PC-3 (cell line): Measurements from ENCODE around the gene GLO1. TPM values are rescaled to one million over a fixed set of nuclear protein-coding genes. Genes with fewer than 3 reads are reported as not detected.

Experiments used
- ATAC-seq: fragments of 200-7000 bp; cut with Tn5 transposase; 2 replicates; pipeline ENCODE4 v1.9.1; 2020; ENCODE audit warnings: mild to moderate bottlenecking, moderate library complexity
- BruUV-seq: library from RNA; stranded (reverse); fragments of 400-500 nt; replicated peaks from 2 replicates; lab custom pipeline; 2021; lab: Mats Ljungman, UMichigan
- CTCF ChIA-PET: fragments of 300-600 bp; sonication (Branson Sonifier 250); formaldehyde crosslinking; loops from one replicate; lab custom pipeline; 2022; ENCODE audit warnings: antibody characterized with exemption; lab: Charles Lee
- POLR2A ChIA-PET: fragments of 300-600 bp; sonication (Branson Sonifier 250); formaldehyde crosslinking; loops from one replicate; lab custom pipeline; 2022; ENCODE audit warnings: antibody characterized with exemption; ENCODE audit not compliant: unreplicated experiment; lab: Charles Lee
- DNase-seq: peaks from one replicate; pipeline ENCODE4 v3.0.0-alpha.2; 2015
- H2AFZ ChIP-seq: fragments of 300-600 bp; sonication (generic); 2 replicates; pipeline ENCODE4 v1.6.0; 2016; ENCODE audit warnings: antibody characterized with exemption, low read length
- H3F3A ChIP-seq: fragments of 300-600 bp; sonication (generic); one replicate; pipeline ENCODE4 v1.6.0; 2017; ENCODE audit warnings: antibody characterized with exemption, low read length, control low read depth, mild to moderate bottlenecking; ENCODE audit not compliant: unreplicated experiment
- H3K27ac ChIP-seq: fragments of 300-600 bp; sonication (generic); 2 replicates; pipeline ENCODE4 v1.5.1; 2016; ENCODE audit warnings: mild to moderate bottlenecking, low read length
- H3K27me3 ChIP-seq: fragments of 300-600 bp; sonication (generic); 2 replicates; pipeline ENCODE4 v1.6.1; 2016; ENCODE audit warnings: low read length, mixed read lengths
- H3K36me3 ChIP-seq: fragments of 300-600 bp; sonication (generic); 2 replicates; pipeline ENCODE4 v1.6.1; 2016; ENCODE audit warnings: low read depth, mixed run types, low read length, mixed read lengths
- H3K4me1 ChIP-seq: fragments of 300-600 bp; sonication (generic); 2 replicates; pipeline ENCODE4 v1.5.1; 2016; ENCODE audit warnings: low read length; ENCODE audit not compliant: insufficient read depth
- H3K4me2 ChIP-seq: fragments of 300-600 bp; sonication (generic); 2 replicates; pipeline ENCODE4 v1.6.0; 2016; ENCODE audit warnings: low read length
- H3K4me3 ChIP-seq: fragments of 300-600 bp; sonication (generic); 2 replicates; pipeline ENCODE4 v1.5.1; 2016; ENCODE audit warnings: mild to moderate bottlenecking, low read length, mixed read lengths
- H3K79me2 ChIP-seq: fragments of 300-600 bp; sonication (generic); 2 replicates; pipeline ENCODE4 v1.6.1; 2017; ENCODE audit warnings: low read length, mixed read lengths
- H3K9ac ChIP-seq: fragments of 300-600 bp; sonication (generic); 2 replicates; pipeline ENCODE4 v1.6.0; 2016; ENCODE audit warnings: mild to moderate bottlenecking, low read length
- H3K9me2 ChIP-seq: fragments of 300-600 bp; sonication (generic); replicated peaks from 2 replicates; pipeline ENCODE4 v1.6.1; 2016; ENCODE audit warnings: mixed run types, low read length, mixed read lengths
- H3K9me3 ChIP-seq: fragments of 300-600 bp; sonication (generic); 2 replicates; pipeline ENCODE4 v1.6.1; 2016; ENCODE audit warnings: low read length, mixed read lengths
- H4K20me1 ChIP-seq: fragments of 300-600 bp; sonication (generic); 2 replicates; pipeline ENCODE4 v1.6.1; 2016; ENCODE audit warnings: low read length, mixed read lengths
- EZH2 ChIP-seq: fragments of 300-600 bp; sonication (generic); IDR thresholded peaks from one replicate; pipeline ENCODE4 v1.6.1; 2017; ENCODE audit warnings: antibody characterized with exemption, mild to moderate bottlenecking, low read length; ENCODE audit not compliant: unreplicated experiment
- EZH2phosphoT487 ChIP-seq: fragments of 300-600 bp; sonication (generic); IDR thresholded peaks from 2 replicates; pipeline ENCODE4 v1.6.1; 2018; ENCODE audit warnings: mild to moderate bottlenecking, antibody characterized with exemption, low read length, borderline replicate concordance
- intact Hi-C: fragments of 100-400 bp; cut with micrococcal nuclease; formaldehyde crosslinking; loops from 2 replicates; pipeline ENCODE4 v1.9.0; 2023
- total RNA-seq: library from RNA; depleted of rRNA; stranded (reverse); fragments of >200 nt; gene quantifications from 2 replicates; pipeline ENCODE4 v1.2.3, GENCODE V29; 2014
- TF ChIP-seq, protein P1 (sequence below): fragments of 300-600 bp; sonication (generic); conservative IDR thresholded peaks from 2 replicates; pipeline ENCODE4 v1.5.1; 2017; ENCODE audit warnings: antibody characterized with exemption, low read depth, mild to moderate bottlenecking, low read length

GLO1 gene
- total RNA-seq, 1 experiment from 2014 or later: 233 TPM

DNA sequence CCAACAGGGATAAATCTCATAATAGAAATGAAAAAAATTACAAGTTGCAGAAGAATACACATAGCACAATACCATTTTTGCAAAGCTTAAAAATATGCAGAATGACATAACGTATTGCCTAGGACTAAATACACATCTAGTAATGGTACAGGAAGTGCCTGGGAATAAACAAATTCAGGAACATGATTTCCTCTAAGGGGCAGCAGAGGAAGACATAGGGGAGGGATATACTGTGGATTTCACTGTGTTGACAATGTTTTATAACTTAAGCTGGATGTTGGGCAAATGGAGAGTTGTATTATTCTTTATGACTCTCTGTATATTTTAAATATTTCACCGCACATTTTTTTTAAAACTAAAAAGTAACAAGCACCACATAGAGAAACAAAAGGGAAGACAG, 5.6 kb upstream of the GLO1 start:
- peak; percentile 55 for ATAC-seq
- Histone ChIP-seq H3K36me3 (no peaks in the 10 kb centered on the region), H2AFZ (no peak overlapping the region), H3K9me3 (no peaks in the 10 kb centered on the region), H3K9ac (no peak overlapping the region), H3K27me3 (no peaks in the 10 kb centered on the region), H3K79me2 (no peaks in the 10 kb centered on the region), H3K27ac (no peak overlapping the region), H3K4me3 (no peak overlapping the region), H3K4me1 (peaks cover 5% of the 10 kb centered on the region; the same call in 1 of the 2 replicates), H4K20me1 (no peaks in the 10 kb centered on the region), H3K4me2 (no peak overlapping the region), H3K9me2 (no peaks in the 10 kb centered on the region), H3F3A (no peaks in the 10 kb centered on the region)
- intact Hi-C loops: no loop called here
- no TSS peak for BruUV-seq
- DNase-seq: no peak
- TF ChIP-seq, protein P1, sequence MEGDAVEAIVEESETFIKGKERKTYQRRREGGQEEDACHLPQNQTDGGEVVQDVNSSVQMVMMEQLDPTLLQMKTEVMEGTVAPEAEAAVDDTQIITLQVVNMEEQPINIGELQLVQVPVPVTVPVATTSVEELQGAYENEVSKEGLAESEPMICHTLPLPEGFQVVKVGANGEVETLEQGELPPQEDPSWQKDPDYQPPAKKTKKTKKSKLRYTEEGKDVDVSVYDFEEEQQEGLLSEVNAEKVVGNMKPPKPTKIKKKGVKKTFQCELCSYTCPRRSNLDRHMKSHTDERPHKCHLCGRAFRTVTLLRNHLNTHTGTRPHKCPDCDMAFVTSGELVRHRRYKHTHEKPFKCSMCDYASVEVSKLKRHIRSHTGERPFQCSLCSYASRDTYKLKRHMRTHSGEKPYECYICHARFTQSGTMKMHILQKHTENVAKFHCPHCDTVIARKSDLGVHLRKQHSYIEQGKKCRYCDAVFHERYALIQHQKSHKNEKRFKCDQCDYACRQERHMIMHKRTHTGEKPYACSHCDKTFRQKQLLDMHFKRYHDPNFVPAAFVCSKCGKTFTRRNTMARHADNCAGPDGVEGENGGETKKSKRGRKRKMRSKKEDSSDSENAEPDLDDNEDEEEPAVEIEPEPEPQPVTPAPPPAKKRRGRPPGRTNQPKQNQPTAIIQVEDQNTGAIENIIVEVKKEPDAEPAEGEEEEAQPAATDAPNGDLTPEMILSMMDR: no peak
- TF ChIP-seq EZH2phosphoT487 (no peak), EZH2 (no peak)
- CTCF ChIA-PET: no interaction called here
- POLR2A ChIA-PET: no interaction called here

DNA sequence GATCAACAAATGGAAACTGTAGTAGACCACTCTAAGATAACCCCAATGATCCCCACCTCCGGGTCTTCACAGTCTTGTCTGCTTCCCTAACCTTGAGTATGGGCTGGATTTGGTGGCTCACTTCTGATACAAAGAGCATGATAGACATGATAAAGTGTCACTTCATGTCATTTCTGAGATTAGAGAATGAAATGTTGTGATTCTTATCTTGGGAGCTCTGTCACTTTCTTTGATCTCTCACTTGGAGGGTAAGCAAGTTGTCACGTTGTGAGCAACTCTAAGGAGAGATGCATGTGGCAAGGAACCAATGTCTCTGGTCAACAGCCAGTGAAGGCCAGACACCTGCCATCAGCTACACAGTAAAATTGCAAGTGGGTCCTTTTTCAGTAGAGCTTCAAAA, 3.0 kb upstream of the GLO1 start:
- H3K27me3 ChIP-seq: no peaks in the 10 kb centered on the region
- no peak overlapping the region for H3K9ac ChIP-seq
- no peak overlapping the region for H3K4me2 ChIP-seq
- intact Hi-C loops: no loop called here
- CTCF ChIA-PET: no interaction called here
- H3K9me2 ChIP-seq: no peaks in the 10 kb centered on the region
- H3K36me3 ChIP-seq: peaks cover 7% of the 10 kb centered on the region; the same call in 1 of the 2 replicates
- no TSS peak for BruUV-seq
- DNase-seq (no peak), ATAC-seq (no peak)
- H3F3A ChIP-seq: no peaks in the 10 kb centered on the region
- H3K27ac ChIP-seq: no peak overlapping the region
- H3K4me3 ChIP-seq: no peak overlapping the region
- no peak overlapping the region for H2AFZ ChIP-seq
- H3K79me2 ChIP-seq: peaks cover 20% of the 10 kb centered on the region
- H3K4me1 ChIP-seq: no peaks in the 10 kb centered on the region; the same call in 1 of the 2 replicates
- TF ChIP-seq, protein P1: no peak
- no peak for TF ChIP-seq EZH2
- no peak for TF ChIP-seq EZH2phosphoT487
- H3K9me3 ChIP-seq: no peaks in the 10 kb centered on the region
- POLR2A ChIA-PET: no interaction called here
- no peaks in the 10 kb centered on the region for H4K20me1 ChIP-seq

DNA sequence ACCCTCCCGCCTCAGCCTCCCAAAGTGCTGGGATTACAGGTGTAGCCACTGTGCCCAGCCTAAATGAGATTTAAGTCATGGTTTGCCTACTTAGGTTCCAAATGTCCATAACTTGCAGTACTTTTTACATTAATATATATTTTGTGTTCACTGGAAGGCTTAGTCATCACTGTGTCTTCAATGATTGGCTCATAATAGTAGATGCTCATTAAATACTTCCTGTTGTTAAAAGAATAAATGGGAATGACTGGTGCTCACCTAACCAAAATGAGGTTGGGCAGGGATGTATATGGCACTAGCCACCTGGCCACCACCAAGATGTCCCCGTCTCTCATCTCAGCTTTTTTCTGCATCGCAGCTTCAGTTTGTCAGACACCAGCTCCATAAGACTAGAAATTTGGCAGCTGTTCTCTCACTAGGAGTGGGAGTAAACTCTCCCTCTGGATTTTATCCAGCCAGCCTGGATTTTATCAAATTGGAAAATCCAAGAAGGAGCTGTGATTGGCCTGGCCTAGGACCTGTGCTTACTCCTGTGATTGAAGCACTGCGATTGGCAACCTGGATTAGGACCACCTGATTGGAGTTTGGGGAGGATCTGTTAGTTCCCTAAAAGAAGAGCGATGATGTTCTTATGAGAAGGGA, 1.1 kb upstream of the GLO1 start:
- no peaks in the 10 kb centered on the region for H3K9me2 ChIP-seq
- no peak overlapping the region for H3K4me3 ChIP-seq
- no peaks in the 10 kb centered on the region for H3K9me3 ChIP-seq
- DNase-seq (no peak), ATAC-seq (no peak)
- H3K27me3 ChIP-seq: no peaks in the 10 kb centered on the region
- H2AFZ ChIP-seq: no peak overlapping the region
- ChIA-PET POLR2A (no interaction called here), CTCF (interaction anchor here (0.6 kb wide), 1 partner anchor 101 kb away, joined by 4 read pairs; no protein-coding TSS in a partner anchor)
- H3K4me2 ChIP-seq: no peak overlapping the region
- no peaks in the 10 kb centered on the region; the same call in 1 of the 2 replicates for H3K4me1 ChIP-seq
- no peak overlapping the region for H3K27ac ChIP-seq
- no peak overlapping the region for H3K9ac ChIP-seq
- no peaks in the 10 kb centered on the region for H3F3A ChIP-seq
- peaks cover 21% of the 10 kb centered on the region for H3K36me3 ChIP-seq
- no peaks in the 10 kb centered on the region for H4K20me1 ChIP-seq
- intact Hi-C loops: loop anchor here (1.0 kb wide), 1 partner anchor 90 kb away; no protein-coding TSS in a partner anchor
- BruUV-seq: no TSS peak
- no peak for TF ChIP-seq EZH2phosphoT487
- TF ChIP-seq, protein P1: no peak
- TF ChIP-seq EZH2: no peak
- H3K79me2 ChIP-seq: peaks cover 36% of the 10 kb centered on the region
